H1 (cell line): ENCODE data around the gene NOS3. TPM values are rescaled to one million over a fixed set of nuclear protein-coding genes. Genes with fewer than 3 reads are reported as not detected.
A peak's percentile ranks its signal among the peaks of the same experiment; 100 is the strongest.

Source experiments
- CTCF ChIA-PET: fragments of 300-600 bp; sonication (Branson Sonifier 250); formaldehyde crosslinking; loops from one replicate; lab custom pipeline; 2021; ENCODE audit not compliant: partially characterized antibody; lab: Charles Lee
- POLR2A ChIA-PET: fragments of 300-600 bp; sonication (Branson Sonifier 250); formaldehyde crosslinking; loops from one replicate; lab custom pipeline; 2021; ENCODE audit warnings: inconsistent platforms; ENCODE audit not compliant: partially characterized antibody; lab: Charles Lee
- DNase-seq, 2 experiments: peaks; one replicate each; pipeline versions ENCODE4 v3.0.0 to v3.0.0-alpha.2; 2010 to 2022; ENCODE audit warnings: low spot score in 2 of 2, low read depth in 1 of 2, mixed read lengths in 1 of 2
- FAIRE-seq: peaks from 2 replicates; lab custom pipeline; 2011; peaks lifted over from hg19 to GRCh38; lab: Jason Lieb, UNC
- H2AFZ ChIP-seq: 2 replicates; pipeline ENCODE4 v1.8.1; 2012; ENCODE audit warnings: low read length, inconsistent platforms
- H2AK5ac ChIP-seq: 2 replicates; pipeline ENCODE4 v1.6.1; 2013; ENCODE audit warnings: low read depth, low read length
- H2BK120ac ChIP-seq: replicated peaks from 2 replicates; pipeline ENCODE3; 2013; ENCODE audit warnings: low read depth, low read length, inconsistent platforms
- H2BK12ac ChIP-seq: 2 replicates; pipeline ENCODE4 v1.6.1; 2013; ENCODE audit warnings: low read depth, low read length
- H2BK15ac ChIP-seq: 2 replicates; pipeline ENCODE4 v1.6.1; 2013; ENCODE audit warnings: low read length
- H2BK20ac ChIP-seq: 2 replicates; pipeline ENCODE4 v1.6.1; 2013; ENCODE audit warnings: low read length
- H2BK5ac ChIP-seq: 2 replicates; pipeline ENCODE4 v1.6.1; 2013; ENCODE audit warnings: low read depth, low read length
- H3K14ac ChIP-seq: 2 replicates; pipeline ENCODE4 v1.6.1; 2013; ENCODE audit warnings: inconsistent platforms; ENCODE audit not compliant: insufficient read length
- H3K18ac ChIP-seq: 2 replicates; pipeline ENCODE4 v1.6.1; 2013; ENCODE audit warnings: low read length; ENCODE audit errors: extremely low read depth
- H3K23ac ChIP-seq: 2 replicates; pipeline ENCODE4 v1.6.1; 2013; ENCODE audit warnings: inconsistent platforms; ENCODE audit not compliant: insufficient read length
- H3K23me2 ChIP-seq: 2 replicates; pipeline ENCODE4 v1.6.1; 2013; ENCODE audit warnings: low read depth, low read length
- H3K27ac ChIP-seq: 2 replicates; pipeline ENCODE4 v1.6.1; 2011; ENCODE audit warnings: low read depth, low read length, inconsistent platforms
- H3K27me3 ChIP-seq, 4 experiments: replicated peaks in 1 of 4; 1 replicate in 1 of 4; 2 replicates in 3 of 4; pipeline versions ENCODE4 v1.6.1 to v1.8.1; 2011 to 2013; ENCODE audit warnings: low read length in 3 of 4, mild to moderate bottlenecking in 3 of 4, inconsistent platforms in 2 of 4, mixed read lengths in 2 of 4, moderate library complexity in 1 of 4; ENCODE audit not compliant: control insufficient read depth in 3 of 4, insufficient read depth in 3 of 4; ENCODE audit errors: extremely low read depth in 1 of 4
- H3K36me3 ChIP-seq, 4 experiments: 2 replicates each; pipeline versions ENCODE4 v1.6.1 to v1.8.1; 2011 to 2013; ENCODE audit warnings: mild to moderate bottlenecking in 4 of 4, low read length in 3 of 4, moderate library complexity in 2 of 4, control low read depth in 1 of 4, inconsistent platforms in 1 of 4; ENCODE audit not compliant: insufficient read depth in 4 of 4, control insufficient read depth in 2 of 4
- H3K4ac ChIP-seq: replicated peaks from 2 replicates; pipeline ENCODE3; 2013; ENCODE audit warnings: low read length, low read depth, mixed read lengths, inconsistent platforms; ENCODE audit not compliant: insufficient read length
- H3K4me1 ChIP-seq, 4 experiments: replicated peaks in 1 of 4; 1 replicate in 1 of 4; 2 replicates in 3 of 4; pipeline versions ENCODE4 v1.6.1 to v1.8.1; 2011 to 2013; ENCODE audit warnings: low read length in 3 of 4, inconsistent platforms in 2 of 4, mixed read lengths in 1 of 4; ENCODE audit not compliant: insufficient read depth in 4 of 4, control insufficient read depth in 3 of 4
- H3K4me2 ChIP-seq, 2 experiments: 2 replicates each; pipeline versions ENCODE4 v1.6.1 to v1.8.1; 2011 to 2013; ENCODE audit warnings: low read depth in 2 of 2, low read length in 2 of 2, control low read depth in 1 of 2, inconsistent platforms in 1 of 2, mild to moderate bottlenecking in 1 of 2; ENCODE audit not compliant: insufficient read depth in 1 of 2
- H3K4me3 ChIP-seq, 4 experiments: fragments of 200-600, 300-600 bp in 1 of 4; sonication (generic), shearing (Covaris generic), sonication (Bioruptor Twin) in 1 of 4; 2 replicates each; pipeline versions ENCODE4 v1.5.1 to v1.8.1; 2011 to 2016; ENCODE audit warnings: low read length in 4 of 4, low read depth in 3 of 4, control low read depth in 2 of 4, inconsistent platforms in 2 of 4, mild to moderate bottlenecking in 2 of 4, mixed read lengths in 1 of 4, moderate library complexity in 1 of 4; ENCODE audit not compliant: insufficient read depth in 2 of 4; ENCODE audit errors: extremely low read depth in 1 of 4
- H3K56ac ChIP-seq: replicated peaks from 2 replicates; pipeline ENCODE3; 2013; ENCODE audit warnings: low read depth, mild to moderate bottlenecking, mixed read lengths, low read length, inconsistent platforms; ENCODE audit not compliant: insufficient read length
- H3K79me1 ChIP-seq: 2 replicates; pipeline ENCODE4 v1.6.1; 2013; ENCODE audit warnings: low read depth, low read length, control low read depth
- H3K79me2 ChIP-seq, 2 experiments: 2 replicates each; pipeline versions ENCODE4 v1.6.1 to v1.8.1; 2012 to 2013; ENCODE audit warnings: low read length in 2 of 2, mild to moderate bottlenecking in 2 of 2, inconsistent platforms in 1 of 2; ENCODE audit not compliant: insufficient read depth in 2 of 2, control insufficient read depth in 1 of 2
- H3K9ac ChIP-seq, 4 experiments: replicated peaks in 1 of 4; 1 replicate in 1 of 4; 2 replicates in 3 of 4; pipeline versions ENCODE4 v1.6.1 to v1.8.1; 2011 to 2013; ENCODE audit warnings: low read depth in 3 of 4, low read length in 3 of 4, control low read depth in 2 of 4, mild to moderate bottlenecking in 2 of 4, moderate library complexity in 2 of 4, inconsistent platforms in 1 of 4; ENCODE audit errors: extremely low read depth in 1 of 4
- H3K9me3 ChIP-seq, 2 experiments: 2 replicates each; pipeline versions ENCODE4 v1.6.1 to v1.8.1; 2012 to 2013; ENCODE audit warnings: mild to moderate bottlenecking in 2 of 2, moderate library complexity in 2 of 2, control low read depth in 1 of 2, inconsistent platforms in 1 of 2, low read depth in 1 of 2, low read length in 1 of 2, mixed read lengths in 1 of 2; ENCODE audit not compliant: insufficient read depth in 2 of 2
- H4K20me1 ChIP-seq, 2 experiments: replicated peaks in 1 of 2; 2 replicates each; pipeline versions ENCODE3 to v1.8.1; 2011 to 2013; ENCODE audit warnings: inconsistent platforms in 2 of 2, low read length in 2 of 2, mild to moderate bottlenecking in 1 of 2; ENCODE audit not compliant: insufficient read depth in 2 of 2, control insufficient read depth in 1 of 2
- H4K5ac ChIP-seq: 2 replicates; pipeline ENCODE4 v1.6.1; 2013; ENCODE audit warnings: low read length, low read depth, mixed read lengths, inconsistent platforms; ENCODE audit not compliant: insufficient read length
- H4K8ac ChIP-seq: 2 replicates; pipeline ENCODE4 v1.8.0; 2013; ENCODE audit warnings: mild to moderate bottlenecking, moderate library complexity, low read length, inconsistent platforms; ENCODE audit not compliant: insufficient read depth; ENCODE audit errors: extremely low read depth
- H4K91ac ChIP-seq: replicated peaks from 2 replicates; pipeline ENCODE3; 2013; ENCODE audit warnings: low read length, mixed read lengths, inconsistent platforms; ENCODE audit not compliant: insufficient read length
- CTCF ChIP-seq, 3 experiments: IDR thresholded peaks; 1 replicate in 2 of 3; 2 replicates in 1 of 3; pipeline versions ENCODE4 v1.5.1 to v1.6.1; 2011; ENCODE audit warnings: low read length in 3 of 3, mild to moderate bottlenecking in 3 of 3, inconsistent platforms in 2 of 3, low read depth in 1 of 3, moderate library complexity in 1 of 3; ENCODE audit not compliant: insufficient read depth in 1 of 3; ENCODE audit errors: control extremely low read depth in 1 of 3
- E2F6 ChIP-seq: IDR thresholded peaks from 2 replicates; pipeline ENCODE4 v1.6.1; 2012; ENCODE audit warnings: inconsistent platforms
- EP300 ChIP-seq, 2 experiments: IDR thresholded peaks; 1 replicate in 1 of 2; 2 replicates in 1 of 2; pipeline ENCODE4 v1.6.1; 2011 to 2012; ENCODE audit warnings: low read depth in 2 of 2, low read length in 2 of 2, mild to moderate bottlenecking in 2 of 2, borderline replicate concordance in 1 of 2, inconsistent platforms in 1 of 2, moderate library complexity in 1 of 2
- RFX5 ChIP-seq: IDR thresholded peaks from 2 replicates; pipeline ENCODE4 v1.6.1; 2011; ENCODE audit warnings: low read depth, low read length, improper control_type of control experiment, borderline replicate concordance
- SIN3A ChIP-seq, 2 experiments: IDR thresholded peaks in 1 of 2; conservative IDR thresholded peaks in 1 of 2; 2 replicates each; pipeline ENCODE4 v1.6.1; 2011 to 2012; ENCODE audit warnings: low read length in 2 of 2, improper control_type of control experiment in 1 of 2, low read depth in 1 of 2, mild to moderate bottlenecking in 1 of 2
- WGBS, 2 experiments: shearing (Covaris generic) in 1 of 2; methylation state at CpG; one replicate each; pipeline versions ENCODE4 v1.1.6 to v1.1.7; 2013 to 2015; ENCODE audit warnings: low lambda C conversion rate in 2 of 2, mixed read lengths in 2 of 2, inconsistent platforms in 1 of 2, low coverage in 1 of 2, missing lambda C conversion rate in 1 of 2; ENCODE audit not compliant: insufficient replicate concordance in 2 of 2, insufficient coverage in 1 of 2, insufficient read length in 1 of 2; ENCODE audit errors: extremely low coverage in 1 of 2, missing lambda C conversion rate in 1 of 2; 5-methylcytosine and 5-hydroxymethylcytosine counted together
- polyA plus RNA-seq, 7 experiments: library from polyadenylated mRNA; depleted of rRNA in 3 of 7; stranded (reverse) in 5 of 7; unstranded in 2 of 7; fragments of >200 nt in 5 of 7; fragments of 200-250 nt in 2 of 7; gene quantifications; 1 replicate in 5 of 7; 2 replicates in 1 of 7; 4 replicates in 1 of 7; pipeline versions ENCODE4 v1.2.1 to v1.2.3, GENCODE V29; 2011 to 2013; ENCODE audit warnings: missing spikeins in 2 of 7, mixed read lengths in 2 of 7
- total RNA-seq: library from RNA; stranded (reverse); fragmentation: NEBNext Ultra II Directional; extraction: Animal tissue kit (Norgen Biotek cat#: 25700); gene quantifications from 2 replicates; pipeline ENCODE4 v1.2.1, GENCODE V29; 2021

NOS3 gene
- total and polyA plus RNA-seq, 2 of the 8 experiments (the other 6 are each of a cell fraction or from before 2014, with no cell fraction given), result 4.4 to 16.2 TPM

- no peak overlapping the region for H3K14ac ChIP-seq
- peak overlapping the region; percentile 59 to 91 (median 74) for H3K4me3 ChIP-seq
- peaks cover 0 to 8% of the 10 kb centered on the region in 2 experiments; a peak in 1 of 4 replicates for H3K79me2 ChIP-seq
- H2BK20ac ChIP-seq, result no peak overlapping the region
- no peak overlapping the region for H2BK15ac ChIP-seq
- no peak overlapping the region for H3K56ac ChIP-seq
- H3K23ac ChIP-seq, result no peak overlapping the region
- WGBS, 2 experiments, result 10% methylated on average over 19 of the region's 21 CpGs; no CpG with 5 or more reads in 1 of the 2 experiments
- no peak overlapping the region; the same call in 1 of the 2 replicates for H4K8ac ChIP-seq
- peak overlapping the region; percentile 86 to 99 for H3K4me2 ChIP-seq
- H3K27me3 ChIP-seq, result peaks cover 0 to 8% (median 4%) of the 10 kb centered on the region in 4 experiments; a peak in 5 of 7 replicates
- no peaks in the 10 kb centered on the region for H3K9me3 ChIP-seq
- peak overlapping the region; percentile 80; the same call in 1 of the 2 replicates for H2BK12ac ChIP-seq
- peak overlapping the region; percentile 60; the same call in 1 of the 2 replicates for H2BK5ac ChIP-seq
- ChIA-PET POLR2A (interaction anchor here (0.7 to 2.0 kb wide), 11 partner anchors 10 to 167 kb away, joined by 3 to 15 read pairs (median 5); partner anchors contain the start of genes ABCB8 and FASTK), CTCF (interaction anchor here (0.7 to 9.7 kb wide), 17 partner anchors 14 to 88 kb away, joined by 3 to 88 read pairs (median 4); partner anchors contain the start of gene ABCB8)
- H4K91ac ChIP-seq, result peak overlapping the region; percentile 48
- H2AFZ ChIP-seq, result no peak overlapping the region
- H3K9ac ChIP-seq, result peak overlapping the region in 2 of 4 experiments; percentile 20 to 29; a peak in 3 of 7 replicates
- no peak for DNase-seq
- peaks cover 5 to 13% of the 10 kb centered on the region in 2 experiments for H4K20me1 ChIP-seq
- H2AK5ac ChIP-seq, result no peak overlapping the region; the same call in 1 of the 2 replicates
- H3K18ac ChIP-seq, result peak overlapping the region; percentile 71
- H3K36me3 ChIP-seq, result peaks cover 0 to 13% (median 8%) of the 10 kb centered on the region in 4 experiments; a peak in 5 of 8 replicates
- TF ChIP-seq RFX5, result no peak
- TF ChIP-seq CTCF (IDR thresholded peaks at IDR 0.05; ENCODE audit: control extremely low read depth in 1 of 3, insufficient read depth in 1 of 3, low read depth in 1 of 3, low read length in 3 of 3), result peak in 1 of 3 experiments; percentile 6; a peak in 1 of 4 replicates
- peak in 1 of 2 experiments; percentile 5; a peak in 1 of 4 replicates for TF ChIP-seq SIN3A (conservative IDR thresholded peaks at IDR 0.05 in 1 of 2, IDR thresholded peaks at IDR 0.05 in 1 of 2; ENCODE audit: low read depth in 1 of 2, low read length in 2 of 2)
- no peak for TF ChIP-seq EP300 (IDR thresholded peaks at IDR 0.05; ENCODE audit: borderline replicate concordance in 1 of 2, low read depth in 2 of 2, low read length in 2 of 2)
- 0 out of 2 replicates have a peak, but pooled peaks have one; percentile 9 for TF ChIP-seq E2F6
- TF ChIP-seq, all 59 proteins: peak for 3
- peaks cover 6% of the 10 kb centered on the region; the same call in 1 of the 2 replicates for H3K79me1 ChIP-seq
- H3K4ac ChIP-seq, result no peak overlapping the region
- no peak for FAIRE-seq
- H3K4me1 ChIP-seq, result peaks cover 9 to 42% (median 32%) of the 10 kb centered on the region in 4 experiments
- peaks cover 33% of the 10 kb centered on the region for H3K23me2 ChIP-seq
- H4K5ac ChIP-seq, result no peak overlapping the region
- H3K27ac ChIP-seq, result no peak overlapping the region
- no peak overlapping the region for H2BK120ac ChIP-seq
Observed at GRCh38 chr7:151060416-151061212, 69.8 kb downstream of the NOS3 start.
